Islet precursor cell (in vitro differentiated cells): ENCODE results near the gene FCER1G.
"Not testable (repeated sequence)": the region's sequence is repeated elsewhere in the genome, so short reads cannot be mapped to it uniquely, and the experiment has no call there.

Experiments used
- DNase-seq: peaks from one replicate; pipeline ENCODE4 v3.0.0-alpha.2; 2018

Gene FCER1G

GRCh38 chr1:161209790-161210409 lies 5.2 kb upstream of the FCER1G start:
- DNase-seq: peak; percentile 92

DNA sequence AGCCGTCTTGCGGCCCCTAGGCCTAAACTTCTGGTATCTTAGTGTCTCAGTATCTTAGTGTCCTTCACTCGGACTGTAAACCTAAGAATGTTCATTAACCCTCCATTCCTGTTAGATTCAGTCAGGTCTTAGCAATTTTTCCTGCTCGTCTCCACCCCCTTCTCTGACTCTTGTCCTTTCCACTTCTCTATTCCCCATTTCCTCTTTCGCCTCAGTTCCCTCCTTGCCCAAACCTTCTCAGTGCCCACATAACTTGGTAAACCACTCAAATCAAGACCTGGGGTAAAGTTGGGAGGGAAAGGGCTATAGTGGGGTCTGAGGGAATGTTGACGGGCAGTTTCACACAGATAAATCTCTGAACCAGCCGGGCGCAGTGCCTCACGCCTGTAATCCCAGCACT lies 726 bp upstream of the FCER1G start:
- no peak for DNase-seq

- DNase-seq: peak; percentile 79
Measured at GRCh38 chr1:161216945-161217712, 2.0 kb downstream of the FCER1G start.

DNA sequence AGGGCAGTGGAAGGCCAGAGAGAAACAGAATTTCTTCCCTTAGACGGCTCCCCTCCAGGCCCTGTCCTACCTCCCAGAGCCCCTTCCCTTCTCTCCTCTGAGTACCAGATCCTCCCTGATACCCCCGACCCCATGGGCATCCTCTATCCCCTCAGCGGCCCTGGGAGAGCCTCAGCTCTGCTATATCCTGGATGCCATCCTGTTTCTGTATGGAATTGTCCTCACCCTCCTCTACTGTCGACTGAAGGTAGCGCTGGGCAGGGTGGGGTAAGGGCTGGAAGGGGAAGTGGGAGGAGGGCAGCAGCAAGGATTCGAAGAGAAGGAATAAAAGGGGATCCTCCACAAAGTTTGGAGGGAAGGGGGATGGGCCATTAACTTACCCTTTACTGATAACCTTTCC lies 2.7 kb downstream of the FCER1G start:
- DNase-seq: no peak

DNA sequence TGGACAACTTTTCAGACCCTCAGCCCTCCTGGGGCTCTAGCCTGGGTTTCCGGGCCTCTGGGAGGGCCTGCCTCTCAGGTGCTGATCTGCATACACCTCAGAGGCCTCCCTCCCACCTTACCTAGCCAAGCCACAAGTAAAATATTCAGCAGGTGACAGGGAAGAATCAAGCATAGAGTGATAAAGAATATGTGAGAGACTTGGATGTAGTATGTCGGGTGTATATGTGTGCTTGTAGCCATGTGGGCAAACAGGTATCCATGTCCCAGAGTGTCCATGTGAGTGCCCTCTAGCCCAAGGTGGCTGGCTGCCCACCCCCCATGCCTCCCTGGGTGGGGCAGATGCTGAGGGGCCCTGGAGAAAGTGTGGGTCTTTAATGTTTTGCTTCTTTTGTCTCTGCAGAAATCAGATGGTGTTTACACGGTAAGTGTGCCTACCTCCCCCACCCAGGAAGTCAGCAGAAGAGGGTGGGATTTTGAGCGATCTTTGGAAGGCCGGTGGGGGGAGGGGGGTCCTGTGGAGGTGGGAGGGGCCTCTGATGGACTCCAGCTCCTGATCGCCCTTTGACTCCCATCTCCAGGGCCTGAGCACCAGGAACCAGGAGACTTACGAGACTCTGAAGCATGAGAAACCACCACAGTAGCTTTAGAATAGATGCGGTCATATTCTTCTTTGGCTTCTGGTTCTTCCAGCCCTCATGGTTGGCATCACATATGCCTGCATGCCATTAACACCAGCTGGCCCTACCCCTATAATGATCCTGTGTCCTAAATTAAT lies 3.4 kb downstream of the FCER1G start:
- DNase-seq: no peak

GRCh38 chr1:161219078-161219892 lies 4.2 kb downstream of the FCER1G start:
- peak; percentile 32 for DNase-seq

DNA sequence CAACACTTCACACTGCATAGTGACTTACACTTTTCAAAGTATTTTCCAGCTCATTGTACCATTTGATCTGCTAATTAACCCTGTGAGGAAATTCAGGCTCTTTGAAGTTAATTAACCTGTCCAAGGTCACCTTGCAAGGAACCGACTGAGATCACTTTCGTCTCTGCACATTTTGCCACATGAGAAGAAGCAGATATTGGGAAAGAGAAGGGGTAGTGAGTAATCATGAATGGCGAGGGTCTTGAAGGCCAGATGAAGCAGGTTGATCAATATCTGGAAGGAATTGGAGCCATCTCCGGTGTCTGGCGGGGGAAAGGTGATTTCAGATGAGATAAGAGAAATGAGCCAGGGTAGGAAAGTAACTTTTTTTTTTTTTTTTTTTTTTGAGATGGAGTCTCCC lies 4.9 kb downstream of the FCER1G start:
- peak; percentile 49 for DNase-seq

GRCh38 chr1:161222175-161223019 lies 7.3 kb downstream of the FCER1G start:
- no peak for DNase-seq

DNA sequence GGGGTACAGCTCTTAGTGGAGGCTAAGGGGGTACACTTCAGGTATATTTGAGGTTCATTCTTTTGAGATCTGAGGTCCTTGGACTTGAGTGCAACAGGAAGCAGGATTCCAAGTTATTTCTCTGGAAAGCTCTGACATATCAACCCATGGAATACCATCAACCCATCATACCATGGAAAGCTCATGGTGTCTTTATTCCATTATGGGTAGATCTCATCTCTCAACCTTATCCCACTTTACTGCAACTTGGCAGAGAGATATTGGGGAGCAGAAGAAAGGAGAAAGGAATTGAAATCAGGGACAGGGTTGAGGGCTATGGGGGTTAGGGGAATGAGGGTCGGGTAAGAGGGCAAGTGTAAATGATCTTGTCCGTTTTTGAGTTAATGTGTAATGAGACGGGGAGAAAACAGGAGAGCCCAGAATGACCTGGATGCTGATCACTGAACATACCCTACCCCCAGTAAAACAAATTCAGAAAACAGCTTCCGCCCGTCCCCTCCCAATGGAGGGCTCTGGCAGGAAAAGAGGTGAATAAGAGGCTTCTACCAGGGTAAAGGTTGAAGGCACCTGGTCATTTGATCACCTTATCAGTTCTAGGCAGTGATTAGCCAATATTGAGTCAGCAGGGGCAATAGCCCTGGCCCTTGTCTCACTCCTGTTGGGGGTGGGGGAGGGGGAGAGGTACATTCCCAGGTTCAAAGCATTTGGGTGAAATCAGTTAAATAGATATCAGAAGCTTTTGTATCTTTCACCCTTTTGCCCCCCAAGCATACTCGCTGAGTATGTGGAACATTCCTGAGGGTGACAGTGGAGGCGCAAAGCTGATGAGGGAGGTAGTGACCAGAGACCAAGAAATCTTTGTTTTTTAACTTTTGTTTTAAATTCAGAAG lies 9.0 kb downstream of the FCER1G start:
- no peak for DNase-seq

GRCh38 chr1:161224695-161225087 lies 9.6 kb downstream of the FCER1G start:
- DNase-seq: not testable (repeated sequence)

- no peak for DNase-seq
Measured at GRCh38 chr1:161225178-161225533, 10.1 kb downstream of the FCER1G start.

DNA sequence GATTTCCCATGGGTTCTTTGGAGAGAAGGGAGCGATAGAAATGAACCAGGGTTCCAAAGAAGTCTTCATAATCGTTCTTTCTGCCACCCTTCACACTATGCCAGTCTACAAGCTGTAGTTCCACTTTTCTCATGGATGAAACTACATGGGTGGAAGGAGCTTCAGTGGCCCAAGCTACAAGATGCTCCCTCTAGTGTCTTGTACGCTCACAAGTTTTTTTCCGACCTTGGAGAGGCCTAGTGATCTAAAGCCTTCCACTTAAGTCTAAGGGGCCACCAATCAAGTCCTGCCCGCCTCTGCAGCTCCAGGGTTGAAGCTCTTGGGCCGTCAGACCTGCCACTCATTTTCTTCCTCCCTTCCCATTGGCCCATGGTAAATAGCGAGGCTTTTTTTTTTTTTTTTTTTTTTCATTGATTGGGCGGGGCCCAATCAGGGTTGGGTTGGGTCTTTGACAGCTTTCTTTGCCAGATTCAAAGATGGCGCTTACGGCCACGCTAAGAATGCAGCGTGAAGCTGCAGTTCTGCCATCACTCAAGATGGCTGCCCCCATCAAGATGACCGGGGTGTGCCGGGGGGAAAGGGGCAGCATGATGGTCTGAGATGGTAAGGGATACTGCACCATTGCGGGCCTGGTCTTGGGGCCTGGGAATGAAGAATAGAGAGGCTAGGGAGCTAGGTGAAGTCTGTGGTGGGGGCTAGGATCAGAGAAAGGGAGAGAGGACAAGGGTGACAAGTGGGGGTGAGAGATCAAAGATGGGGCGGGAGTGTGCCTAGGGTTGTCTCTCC lies 10.6 kb downstream of the FCER1G start, which contains the start of gene TOMM40L:
Gene TOMM40L (plus strand): TSS at position 527 of the 786 bp plus-strand sequence. CDS start 430 bp downstream, outside the sequence.
- DNase-seq: peak; percentile 98

DNA sequence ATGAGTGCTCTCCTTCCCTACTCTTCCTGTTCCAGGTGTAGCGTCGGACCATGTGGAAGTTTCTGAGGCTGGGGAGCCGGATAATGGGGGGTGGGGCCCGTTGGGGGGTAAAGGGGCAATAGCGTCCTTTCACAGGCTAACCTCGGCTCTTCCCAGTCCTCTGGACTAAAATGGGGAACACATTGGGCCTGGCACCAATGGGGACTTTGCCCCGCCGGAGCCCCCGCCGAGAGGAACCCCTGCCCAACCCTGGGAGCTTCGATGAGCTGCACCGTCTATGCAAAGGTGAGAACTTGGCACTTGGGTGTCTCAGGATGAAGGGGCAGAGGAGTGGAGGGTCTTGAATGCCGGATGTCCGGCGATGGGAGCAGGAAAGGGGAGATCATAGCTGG lies 11.2 kb downstream of the FCER1G start:
- DNase-seq: no peak

DNA sequence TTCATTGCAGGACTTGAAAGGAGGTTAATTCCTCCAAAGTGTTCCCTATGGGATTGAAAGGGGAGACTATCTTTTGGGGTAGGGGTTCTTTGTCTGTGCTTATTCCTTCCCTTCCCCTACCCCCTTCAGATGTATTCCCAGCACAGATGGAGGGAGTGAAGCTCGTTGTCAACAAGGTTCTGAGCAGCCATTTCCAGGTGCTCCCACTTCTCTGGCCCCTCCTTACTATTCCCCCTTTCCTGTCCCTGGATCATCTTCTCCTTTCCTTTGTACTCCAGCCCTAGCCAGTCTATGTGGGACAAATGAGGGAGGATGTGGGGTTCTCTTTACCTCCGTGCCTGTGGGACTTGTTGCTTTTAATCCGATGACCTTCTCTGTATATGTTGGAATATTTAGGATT lies 11.7 kb downstream of the FCER1G start:
- DNase-seq: no peak

- peak; percentile 83 for DNase-seq
Measured at GRCh38 chr1:161227196-161227871, 12.2 kb downstream of the FCER1G start.

DNA sequence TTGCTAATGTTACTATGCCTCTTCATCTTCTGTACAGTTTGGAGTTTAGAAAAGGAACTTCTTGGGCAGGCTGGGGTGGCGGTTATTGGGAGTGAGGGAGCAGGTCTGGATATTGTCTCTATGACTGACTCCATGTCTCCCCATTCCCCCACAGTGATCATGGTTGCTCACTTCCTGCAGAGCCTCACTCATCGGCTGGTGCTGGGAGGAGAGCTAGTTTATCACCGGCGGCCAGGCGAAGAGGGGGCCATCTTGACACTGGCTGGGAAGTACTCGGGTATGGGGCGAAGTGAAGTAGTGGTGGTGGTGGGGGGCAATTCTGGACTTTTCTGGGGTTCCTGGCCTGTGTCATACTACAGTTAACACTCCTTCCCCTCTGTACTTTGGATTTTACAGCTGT lies 12.9 kb downstream of the FCER1G start:
- no peak for DNase-seq

GRCh38 chr1:161229896-161230295 lies 14.8 kb downstream of the FCER1G start:
- DNase-seq: no peak

GRCh38 chr1:161230762-161231161 lies 15.7 kb downstream of the FCER1G start:
- no peak for DNase-seq

DNA sequence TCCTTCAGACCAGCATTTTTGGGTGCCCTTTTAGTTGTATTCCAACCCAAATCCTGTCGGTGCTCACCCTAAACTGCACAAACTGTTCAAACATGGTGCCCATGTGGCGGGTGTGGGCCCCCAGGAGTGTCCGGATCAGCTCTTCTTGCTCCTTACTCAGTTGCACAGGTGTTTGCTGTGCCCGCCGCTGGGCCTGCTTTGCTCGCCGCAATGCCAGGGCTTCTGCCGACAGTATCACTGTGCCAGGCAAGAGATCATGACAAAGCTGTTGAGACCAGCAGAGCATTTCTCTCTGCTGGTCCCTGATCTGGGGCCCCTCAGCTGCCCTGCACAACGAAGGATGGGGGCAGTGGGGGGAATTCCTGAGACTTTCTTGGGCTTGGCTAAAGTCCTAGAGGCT lies 18.0 kb downstream of the FCER1G start:
- no peak for DNase-seq
